OCI-LY3 (cell line): Measurements from ENCODE around the gene PIK3C2G.

Experiments used
- H2AFZ ChIP-seq: fragments of 200-600, 300-600 bp; shearing (Covaris generic); 2 replicates; pipeline ENCODE4 v1.6.0; 2014; ENCODE audit warnings: antibody characterized with exemption, low read depth, low read length
- H3K27ac ChIP-seq: fragments of 200-600, 300-600 bp; sonication (generic); 2 replicates; pipeline ENCODE4 v1.5.1; 2014; ENCODE audit warnings: mild to moderate bottlenecking, low read length, moderate library complexity, mixed read lengths
- H3K27me3 ChIP-seq: fragments of 200-600, 300-600 bp; sonication (generic); 2 replicates; pipeline ENCODE4 v1.6.1; 2014; ENCODE audit warnings: low read depth, low read length, mixed read lengths
- H3K36me3 ChIP-seq: fragments of 200-600, 300-600 bp; sonication (generic); replicated peaks from 2 replicates; pipeline ENCODE3; 2014; ENCODE audit warnings: low read depth, low read length, mixed read lengths
- H3K4me1 ChIP-seq: fragments of 300-600, 200-600 bp; sonication (generic); 2 replicates; pipeline ENCODE4 v1.6.1; 2014; ENCODE audit warnings: low read length, mixed read lengths
- H3K4me2 ChIP-seq: fragments of 200-600, 300-600 bp; sonication (generic); 2 replicates; pipeline ENCODE4 v1.6.1; 2014; ENCODE audit warnings: low read length, mixed read lengths
- H3K4me3 ChIP-seq: fragments of 300-600, 200-600 bp; sonication (generic); 2 replicates; pipeline ENCODE4 v1.5.1; 2014; ENCODE audit warnings: antibody characterized with exemption, mild to moderate bottlenecking, low read length, moderate library complexity
- H3K79me2 ChIP-seq: fragments of 300-600, 200-600 bp; shearing (Covaris generic); 2 replicates; pipeline ENCODE4 v1.6.1; 2014; ENCODE audit warnings: mild to moderate bottlenecking, low read length, mixed read lengths
- H3K9ac ChIP-seq: fragments of 300-600, 200-600 bp; shearing (Covaris generic); 2 replicates; pipeline ENCODE4 v1.6.0; 2014; ENCODE audit warnings: mild to moderate bottlenecking, low read length, moderate library complexity
- H3K9me3 ChIP-seq: fragments of 200-600, 300-600 bp; shearing (Covaris generic); 2 replicates; pipeline ENCODE4 v1.6.1; 2014; ENCODE audit warnings: low read length, mixed read lengths; ENCODE audit not compliant: insufficient read depth
- H4K20me1 ChIP-seq: fragments of 200-600, 300-600 bp; sonication (generic); 2 replicates; pipeline ENCODE4 v1.6.1; 2016; ENCODE audit warnings: low read length, mixed read lengths; ENCODE audit not compliant: insufficient read depth
- EZH2phosphoT487 ChIP-seq: fragments of 200-600 bp; shearing (Covaris generic); IDR thresholded peaks from 2 replicates; pipeline ENCODE4 v1.6.1; 2018; ENCODE audit warnings: antibody characterized with exemption, mixed run types, low read depth
- TF ChIP-seq, protein P1 (sequence below): fragments of 200-600, 300-600 bp; sonication (generic); IDR thresholded peaks from 2 replicates; pipeline ENCODE4 v1.5.1; 2014; ENCODE audit warnings: antibody characterized with exemption, low read length, low read depth

Gene PIK3C2G

DNA sequence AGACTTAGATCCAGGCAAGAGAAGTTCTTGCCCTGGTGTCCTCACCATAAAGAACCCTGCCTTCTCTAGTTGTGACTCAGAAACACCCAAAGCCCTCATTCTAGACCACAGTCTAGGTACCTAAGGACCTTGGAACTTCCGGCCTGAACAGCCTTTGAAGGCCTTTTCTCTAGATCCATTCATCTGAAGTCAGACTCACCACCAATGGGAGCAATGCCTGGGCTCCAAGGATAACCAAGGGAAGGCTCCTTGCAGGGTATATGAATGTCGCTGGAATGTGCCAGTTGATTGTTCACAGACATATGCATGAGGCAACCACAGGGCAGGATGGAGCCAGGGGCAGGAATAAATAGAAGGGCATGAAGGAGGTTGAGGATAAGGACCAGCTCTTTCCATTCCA lies 390.2 kb downstream of the PIK3C2G start:
- H4K20me1 ChIP-seq = no peaks in the 10 kb centered on the region
- H2AFZ ChIP-seq = no peak overlapping the region
- H3K27me3 ChIP-seq = no peaks in the 10 kb centered on the region
- H3K4me3 ChIP-seq = no peak overlapping the region
- no peaks in the 10 kb centered on the region; the same call in 1 of the 2 replicates for H3K9me3 ChIP-seq
- no peak overlapping the region for H3K27ac ChIP-seq
- no peaks in the 10 kb centered on the region for H3K79me2 ChIP-seq
- no peaks in the 10 kb centered on the region for H3K36me3 ChIP-seq
- no peak overlapping the region for H3K4me2 ChIP-seq
- no peaks in the 10 kb centered on the region for H3K4me1 ChIP-seq
- H3K9ac ChIP-seq = no peak overlapping the region
- TF ChIP-seq, protein P1, sequence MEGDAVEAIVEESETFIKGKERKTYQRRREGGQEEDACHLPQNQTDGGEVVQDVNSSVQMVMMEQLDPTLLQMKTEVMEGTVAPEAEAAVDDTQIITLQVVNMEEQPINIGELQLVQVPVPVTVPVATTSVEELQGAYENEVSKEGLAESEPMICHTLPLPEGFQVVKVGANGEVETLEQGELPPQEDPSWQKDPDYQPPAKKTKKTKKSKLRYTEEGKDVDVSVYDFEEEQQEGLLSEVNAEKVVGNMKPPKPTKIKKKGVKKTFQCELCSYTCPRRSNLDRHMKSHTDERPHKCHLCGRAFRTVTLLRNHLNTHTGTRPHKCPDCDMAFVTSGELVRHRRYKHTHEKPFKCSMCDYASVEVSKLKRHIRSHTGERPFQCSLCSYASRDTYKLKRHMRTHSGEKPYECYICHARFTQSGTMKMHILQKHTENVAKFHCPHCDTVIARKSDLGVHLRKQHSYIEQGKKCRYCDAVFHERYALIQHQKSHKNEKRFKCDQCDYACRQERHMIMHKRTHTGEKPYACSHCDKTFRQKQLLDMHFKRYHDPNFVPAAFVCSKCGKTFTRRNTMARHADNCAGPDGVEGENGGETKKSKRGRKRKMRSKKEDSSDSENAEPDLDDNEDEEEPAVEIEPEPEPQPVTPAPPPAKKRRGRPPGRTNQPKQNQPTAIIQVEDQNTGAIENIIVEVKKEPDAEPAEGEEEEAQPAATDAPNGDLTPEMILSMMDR = no peak
- TF ChIP-seq EZH2phosphoT487 = no peak

DNA sequence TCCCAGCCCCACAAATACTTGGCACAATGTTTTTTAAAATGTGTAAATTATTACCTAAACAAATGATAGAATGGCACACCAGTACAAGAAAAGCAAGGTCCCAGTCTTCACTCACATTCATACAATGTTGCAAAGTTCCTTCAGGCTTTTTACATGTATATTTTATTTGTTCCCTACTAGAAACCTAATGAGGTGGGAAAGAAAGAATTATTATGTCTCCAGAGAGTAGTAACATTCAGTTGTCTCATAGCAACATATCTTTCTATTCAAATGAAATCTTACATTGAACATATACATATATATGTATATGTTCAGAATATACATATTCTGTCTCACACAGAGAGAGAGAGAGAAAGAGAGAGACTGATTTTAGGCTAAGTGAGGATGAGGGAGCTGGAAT lies 391.3 kb downstream of the PIK3C2G start:
- Histone ChIP-seq H3K4me3 (no peak overlapping the region), H3K9ac (no peak overlapping the region), H3K4me2 (no peak overlapping the region), H2AFZ (no peak overlapping the region), H3K27ac (no peak overlapping the region), H4K20me1 (no peaks in the 10 kb centered on the region), H3K27me3 (no peaks in the 10 kb centered on the region), H3K36me3 (no peaks in the 10 kb centered on the region), H3K4me1 (no peaks in the 10 kb centered on the region), H3K79me2 (no peaks in the 10 kb centered on the region), H3K9me3 (peaks cover 4% of the 10 kb centered on the region; the same call in 1 of the 2 replicates)
- TF ChIP-seq, protein P1 = no peak
- no peak for TF ChIP-seq EZH2phosphoT487

DNA sequence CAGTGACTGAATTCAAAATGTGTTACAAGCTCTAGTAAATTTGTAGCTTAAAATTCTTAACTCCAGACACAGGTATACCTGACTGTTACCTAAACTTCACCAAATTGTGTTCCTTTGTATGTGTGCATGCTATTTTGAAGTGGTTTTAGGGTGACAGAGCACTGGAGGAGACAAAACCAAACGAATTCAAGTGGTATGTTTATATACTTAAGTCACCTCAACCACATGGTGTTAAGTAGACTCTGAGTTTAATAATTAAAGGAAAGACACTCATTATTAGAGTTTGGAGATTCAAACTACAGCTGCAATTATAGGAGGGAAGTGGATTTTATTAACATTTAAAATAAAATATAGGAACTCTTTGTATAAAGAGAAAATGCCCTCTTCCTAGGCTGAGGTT lies 392.1 kb downstream of the PIK3C2G start:
- TF ChIP-seq EZH2phosphoT487 = no peak
- TF ChIP-seq, protein P1 = no peak
- H4K20me1 ChIP-seq = no peaks in the 10 kb centered on the region
- H3K4me1 ChIP-seq = no peaks in the 10 kb centered on the region
- no peak overlapping the region for H3K9ac ChIP-seq
- H3K27me3 ChIP-seq = no peaks in the 10 kb centered on the region
- peaks cover 5% of the 10 kb centered on the region; the same call in 1 of the 2 replicates for H3K9me3 ChIP-seq
- no peak overlapping the region for H3K4me3 ChIP-seq
- no peak overlapping the region for H3K4me2 ChIP-seq
- no peak overlapping the region for H2AFZ ChIP-seq
- no peak overlapping the region for H3K27ac ChIP-seq
- no peaks in the 10 kb centered on the region for H3K36me3 ChIP-seq
- no peaks in the 10 kb centered on the region for H3K79me2 ChIP-seq

DNA sequence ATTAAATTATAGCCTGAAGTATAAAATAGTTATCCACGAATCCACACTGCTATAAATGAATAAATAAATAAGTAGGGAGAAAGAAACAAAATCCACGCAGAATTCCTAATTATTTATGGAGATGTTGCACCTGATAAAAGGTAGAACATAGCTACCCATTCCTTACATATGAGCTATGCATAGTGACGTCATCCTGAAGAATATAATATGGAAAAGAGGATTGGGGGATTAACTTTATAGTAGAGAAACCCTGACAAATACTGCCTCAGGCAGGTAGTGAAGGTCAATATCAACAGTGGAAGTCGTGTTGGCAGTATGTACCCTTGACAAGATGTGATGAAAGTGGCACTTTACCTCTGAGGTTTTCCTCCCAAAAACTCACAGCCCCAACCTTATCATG lies 394.0 kb downstream of the PIK3C2G start:
- no peaks in the 10 kb centered on the region for H4K20me1 ChIP-seq
- H3K4me2 ChIP-seq = no peak overlapping the region
- no peak overlapping the region for H3K9ac ChIP-seq
- TF ChIP-seq, protein P1 = no peak
- no peak for TF ChIP-seq EZH2phosphoT487
- 0 out of 2 replicates have a peak, but pooled peaks cover 5% of the 10 kb centered on the region for H3K9me3 ChIP-seq
- H3K79me2 ChIP-seq = no peaks in the 10 kb centered on the region
- H3K4me3 ChIP-seq = no peak overlapping the region
- no peak overlapping the region for H2AFZ ChIP-seq
- H3K27me3 ChIP-seq = no peaks in the 10 kb centered on the region
- no peak overlapping the region for H3K27ac ChIP-seq
- no peaks in the 10 kb centered on the region for H3K36me3 ChIP-seq
- H3K4me1 ChIP-seq = no peaks in the 10 kb centered on the region
